Fibroblast of villous mesenchyme (primary cell): ENCODE results near the gene PFAS. TPM values are rescaled to one million over a fixed set of nuclear protein-coding genes. Genes with fewer than 3 reads are reported as not detected.

ENCODE experiments used
- DNase-seq: peaks from one replicate; pipeline ENCODE4 v3.0.0-alpha.2; 2010; ENCODE audit warnings: low read depth
- H3K4me3 ChIP-seq: 2 replicates; pipeline ENCODE4 v1.5.1; 2011; ENCODE audit warnings: low read depth, mild to moderate bottlenecking, low read length
- CTCF ChIP-seq: IDR thresholded peaks from 2 replicates; pipeline ENCODE4 v1.5.1; 2012; ENCODE audit warnings: low read depth, mild to moderate bottlenecking, low read length; ENCODE audit not compliant: insufficient read depth
- total RNA-seq: library from RNA; depleted of rRNA; stranded (reverse); fragments of >200 nt; gene quantifications from 2 replicates; pipeline ENCODE4 v1.2.3, GENCODE V29; 2012

Gene PFAS
- total RNA-seq, 1 donor = 41.9 TPM

GRCh38 chr17:8257801-8258200 lies 8.7 kb downstream of the PFAS start:
- DNase-seq = no peak
- TF ChIP-seq CTCF = no peak
- H3K4me3 ChIP-seq = no peak overlapping the region

- no peak for DNase-seq
- TF ChIP-seq CTCF = no peak
- H3K4me3 ChIP-seq = no peak overlapping the region
Measured at GRCh38 chr17:8264320-8264719, 15.2 kb downstream of the PFAS start.

GRCh38 chr17:8264836-8265542 lies 15.9 kb downstream of the PFAS start:
- no peak overlapping the region for H3K4me3 ChIP-seq
- DNase-seq = no peak
- no peak for TF ChIP-seq CTCF

- DNase-seq = no peak
- no peak overlapping the region for H3K4me3 ChIP-seq
- TF ChIP-seq CTCF = no peak
Measured at GRCh38 chr17:8266648-8267479, 17.8 kb downstream of the PFAS start.

- no peak overlapping the region for H3K4me3 ChIP-seq
- no peak for DNase-seq
- TF ChIP-seq CTCF = no peak
Measured at GRCh38 chr17:8267480-8268147, 18.5 kb downstream of the PFAS start.

GRCh38 chr17:8268550-8269298 lies 19.6 kb downstream of the PFAS start:
- DNase-seq = no peak
- no peak for TF ChIP-seq CTCF

More at GRCh38 chr17:8268550-8269298, 19.6 kb downstream of the PFAS start:
- H3K4me3 ChIP-seq = no peak overlapping the region
